H1 (cell line): ENCODE measurements around the gene POLR2C.

Experiments
- BRCA1 ChIP-seq: IDR thresholded peaks from 2 replicates; pipeline ENCODE4 v1.6.1; 2012; ENCODE audit warnings: low read depth, low read length, improper control_type of control experiment
- CEBPB ChIP-seq: IDR thresholded peaks from 2 replicates; pipeline ENCODE4 v1.6.1; 2012; ENCODE audit warnings: low read depth, low read length
- HDAC2 ChIP-seq, 2 experiments: fragments of 300-600 bp in 1 of 2; sonication (generic) in 1 of 2; IDR thresholded peaks; 2 replicates each; pipeline ENCODE4 v1.6.1; 2011 to 2012; ENCODE audit warnings: low read depth in 2 of 2, low read length in 2 of 2, mild to moderate bottlenecking in 2 of 2, moderate library complexity in 2 of 2, borderline replicate concordance in 1 of 2, inconsistent platforms in 1 of 2
- HDAC6 ChIP-seq: IDR thresholded peaks from one replicate; pipeline ENCODE4 v1.7.1; 2012; ENCODE audit warnings: low read depth, mild to moderate bottlenecking, inconsistent platforms, low read length, moderate library complexity
- JUND ChIP-seq: IDR thresholded peaks from 2 replicates; pipeline ENCODE4 v1.6.1; 2011; ENCODE audit warnings: mild to moderate bottlenecking, improper control_type of control experiment, low read length
- POLR2A ChIP-seq, 2 experiments: IDR thresholded peaks; 1 replicate in 1 of 2; 2 replicates in 1 of 2; pipeline ENCODE4 v1.6.1; 2011; ENCODE audit warnings: low read depth in 2 of 2, low read length in 2 of 2, mild to moderate bottlenecking in 2 of 2; ENCODE audit errors: control extremely low read depth in 1 of 2
- RAD21 ChIP-seq, 2 experiments: IDR thresholded peaks in 1 of 2; conservative IDR thresholded peaks in 1 of 2; 2 replicates each; pipeline ENCODE4 v1.6.1; 2011; ENCODE audit warnings: low read depth in 2 of 2, low read length in 2 of 2, improper control_type of control experiment in 1 of 2, inconsistent platforms in 1 of 2, mild to moderate bottlenecking in 1 of 2, moderate library complexity in 1 of 2
- TF ChIP-seq, protein P1 (sequence below), 3 experiments: IDR thresholded peaks; 1 replicate in 2 of 3; 2 replicates in 1 of 3; pipeline versions ENCODE4 v1.5.1 to v1.6.1; 2011; ENCODE audit warnings: low read length in 3 of 3, mild to moderate bottlenecking in 3 of 3, inconsistent platforms in 2 of 3, low read depth in 1 of 3, moderate library complexity in 1 of 3; ENCODE audit not compliant: insufficient read depth in 1 of 3; ENCODE audit errors: control extremely low read depth in 1 of 3

DNA sequence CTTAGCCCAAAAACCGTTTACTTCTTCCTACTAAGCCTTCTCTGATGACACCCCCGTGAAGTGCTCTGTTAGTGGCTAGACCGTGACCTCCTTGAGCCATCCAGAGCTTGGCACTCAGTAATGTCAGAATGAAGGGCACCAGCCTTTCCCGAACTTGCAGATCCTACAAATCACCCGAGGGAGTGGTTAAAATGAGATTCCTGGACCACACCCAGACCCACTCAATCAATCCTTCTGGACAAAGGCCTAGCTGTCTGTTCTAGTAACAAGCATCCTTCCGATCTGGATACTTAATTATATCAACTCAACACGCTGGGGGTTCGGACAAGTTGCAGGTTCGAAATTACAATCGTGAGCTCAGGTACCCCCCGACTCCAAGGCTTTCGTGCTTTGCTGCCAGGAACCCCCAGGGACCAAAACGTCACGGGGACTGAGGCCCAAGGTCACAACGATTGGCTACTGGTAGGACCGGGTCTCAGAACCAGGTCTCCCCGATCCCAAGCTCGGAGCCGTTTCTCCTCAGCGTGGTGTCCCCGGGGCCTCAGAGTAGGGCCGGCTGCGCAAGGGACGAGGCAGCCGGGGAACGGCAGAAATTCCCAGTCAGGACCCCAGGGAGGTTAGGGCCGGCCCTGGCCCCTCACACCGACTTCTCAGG, 15.8 kb upstream of the POLR2C start:
- TF ChIP-seq HDAC6: no peak
- TF ChIP-seq RAD21 (IDR thresholded peaks at IDR 0.05 in 1 of 2, conservative IDR thresholded peaks at IDR 0.05 in 1 of 2; ENCODE audit: low read depth in 2 of 2, low read length in 2 of 2): no peak
- TF ChIP-seq POLR2A (IDR thresholded peaks at IDR 0.05; ENCODE audit: control extremely low read depth in 1 of 2, low read depth in 2 of 2, low read length in 2 of 2): no peak
- TF ChIP-seq CEBPB: no peak
- TF ChIP-seq, protein P1, sequence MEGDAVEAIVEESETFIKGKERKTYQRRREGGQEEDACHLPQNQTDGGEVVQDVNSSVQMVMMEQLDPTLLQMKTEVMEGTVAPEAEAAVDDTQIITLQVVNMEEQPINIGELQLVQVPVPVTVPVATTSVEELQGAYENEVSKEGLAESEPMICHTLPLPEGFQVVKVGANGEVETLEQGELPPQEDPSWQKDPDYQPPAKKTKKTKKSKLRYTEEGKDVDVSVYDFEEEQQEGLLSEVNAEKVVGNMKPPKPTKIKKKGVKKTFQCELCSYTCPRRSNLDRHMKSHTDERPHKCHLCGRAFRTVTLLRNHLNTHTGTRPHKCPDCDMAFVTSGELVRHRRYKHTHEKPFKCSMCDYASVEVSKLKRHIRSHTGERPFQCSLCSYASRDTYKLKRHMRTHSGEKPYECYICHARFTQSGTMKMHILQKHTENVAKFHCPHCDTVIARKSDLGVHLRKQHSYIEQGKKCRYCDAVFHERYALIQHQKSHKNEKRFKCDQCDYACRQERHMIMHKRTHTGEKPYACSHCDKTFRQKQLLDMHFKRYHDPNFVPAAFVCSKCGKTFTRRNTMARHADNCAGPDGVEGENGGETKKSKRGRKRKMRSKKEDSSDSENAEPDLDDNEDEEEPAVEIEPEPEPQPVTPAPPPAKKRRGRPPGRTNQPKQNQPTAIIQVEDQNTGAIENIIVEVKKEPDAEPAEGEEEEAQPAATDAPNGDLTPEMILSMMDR (IDR thresholded peaks at IDR 0.05; ENCODE audit: control extremely low read depth in 1 of 3, insufficient read depth in 1 of 3, low read depth in 1 of 3, low read length in 3 of 3): no peak
- TF ChIP-seq JUND: no peak
- peak in 1 of 2 experiments; percentile 17; a peak in 1 of 4 replicates for TF ChIP-seq HDAC2 (IDR thresholded peaks at IDR 0.05; ENCODE audit: borderline replicate concordance in 1 of 2, low read depth in 2 of 2, low read length in 2 of 2)
- TF ChIP-seq BRCA1: no peak
